Mesothelial cell of epicardium (in vitro differentiated cells): ENCODE results near the gene PAM. TPM values are rescaled to one million over a fixed set of nuclear protein-coding genes. Genes with fewer than 3 reads are reported as not detected.

Experiments used
- DNase-seq, 2 experiments: peaks; one replicate each; pipeline ENCODE4 v3.0.0; 2021; ENCODE audit warnings: low spot score in 2 of 2; ENCODE audit not compliant: unreplicated experiment in 2 of 2
- H3K27ac Mint-ChIP-seq: 2 replicates; pipeline ENCODE4 v1.8.0; 2021; ENCODE audit warnings: mixed read lengths
- H3K27me3 Mint-ChIP-seq: 2 replicates; pipeline ENCODE4 v1.8.0; 2021; ENCODE audit warnings: low read depth, mixed read lengths
- H3K36me3 Mint-ChIP-seq: 2 replicates; pipeline ENCODE4 v1.8.0; 2021; ENCODE audit warnings: mixed read lengths
- H3K4me1 Mint-ChIP-seq: 2 replicates; pipeline ENCODE4 v1.8.0; 2021; ENCODE audit warnings: mixed read lengths
- H3K4me3 Mint-ChIP-seq: 2 replicates; pipeline ENCODE4 v1.8.0; 2021; ENCODE audit warnings: mild to moderate bottlenecking, moderate library complexity, mixed read lengths
- H3K9me3 Mint-ChIP-seq: 2 replicates; pipeline ENCODE4 v1.8.0; 2021; ENCODE audit warnings: mixed read lengths
- CTCF ChIP-seq: fragments of 200-600 bp; sonication (generic); IDR thresholded peaks from one replicate; pipeline ENCODE4 v1.5.0; 2021; ENCODE audit warnings: antibody characterized with exemption; ENCODE audit not compliant: unreplicated experiment
- total RNA-seq: library from RNA; stranded (reverse); gene quantifications from 3 replicates; pipeline ENCODE4 v1.2.1, GENCODE V29; 2021

PAM gene
- total RNA-seq, result 76.1 to 94.3 TPM (median 89.0 TPM) in 3 replicates

DNA sequence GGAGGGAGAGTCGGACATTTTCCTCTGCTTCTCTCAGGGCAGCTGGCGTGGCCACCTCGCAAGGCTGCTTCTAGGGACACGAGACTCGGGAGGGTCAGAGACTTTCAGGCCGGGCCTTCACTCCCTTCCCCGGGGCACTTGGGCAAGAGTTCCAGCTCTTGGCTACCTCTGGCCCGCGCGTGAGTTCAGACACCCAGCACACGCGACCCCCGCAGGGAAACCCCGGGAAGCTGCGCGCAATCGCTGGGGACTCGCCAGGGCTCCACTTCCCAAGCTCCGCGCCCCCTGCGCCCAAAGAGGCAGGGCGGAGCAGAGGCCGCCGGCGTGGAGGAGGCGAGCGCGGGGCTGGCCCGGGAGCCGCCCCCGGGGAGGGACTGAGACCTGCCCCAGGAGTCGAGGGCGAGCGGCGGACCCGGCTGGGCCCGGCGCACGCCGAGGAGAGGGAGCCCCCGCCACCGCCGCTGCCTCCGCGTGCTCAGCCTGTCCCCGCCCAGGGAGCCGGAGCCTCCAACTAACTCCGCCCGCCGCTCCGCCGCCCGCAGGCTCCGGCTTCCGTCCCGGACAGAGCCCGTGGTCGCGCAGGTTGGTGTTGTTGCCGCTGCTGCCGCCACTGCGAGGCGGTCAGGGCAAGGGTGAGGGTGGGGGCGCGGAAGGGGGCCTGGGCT lies at the start of gene PAM:
Gene PAM (plus strand): TSS at position 539 of the 665 bp plus-strand sequence. CDS start 110,891 bp downstream, outside the sequence.
- Mint-ChIP-seq H3K4me3 (peak within 1 kb of the TSS; percentile 91), H3K9me3 (no peaks in the 10 kb centered on the region), H3K36me3 (no peaks in the 10 kb centered on the region), H3K27ac (peak within 1 kb of the TSS; percentile 93), H3K4me1 (peaks cover 28% of the 10 kb centered on the region), H3K27me3 (peaks cover 18% of the 10 kb centered on the region)
- DNase-seq, result peak; percentile 64 to 81
- no peak for TF ChIP-seq CTCF

DNA sequence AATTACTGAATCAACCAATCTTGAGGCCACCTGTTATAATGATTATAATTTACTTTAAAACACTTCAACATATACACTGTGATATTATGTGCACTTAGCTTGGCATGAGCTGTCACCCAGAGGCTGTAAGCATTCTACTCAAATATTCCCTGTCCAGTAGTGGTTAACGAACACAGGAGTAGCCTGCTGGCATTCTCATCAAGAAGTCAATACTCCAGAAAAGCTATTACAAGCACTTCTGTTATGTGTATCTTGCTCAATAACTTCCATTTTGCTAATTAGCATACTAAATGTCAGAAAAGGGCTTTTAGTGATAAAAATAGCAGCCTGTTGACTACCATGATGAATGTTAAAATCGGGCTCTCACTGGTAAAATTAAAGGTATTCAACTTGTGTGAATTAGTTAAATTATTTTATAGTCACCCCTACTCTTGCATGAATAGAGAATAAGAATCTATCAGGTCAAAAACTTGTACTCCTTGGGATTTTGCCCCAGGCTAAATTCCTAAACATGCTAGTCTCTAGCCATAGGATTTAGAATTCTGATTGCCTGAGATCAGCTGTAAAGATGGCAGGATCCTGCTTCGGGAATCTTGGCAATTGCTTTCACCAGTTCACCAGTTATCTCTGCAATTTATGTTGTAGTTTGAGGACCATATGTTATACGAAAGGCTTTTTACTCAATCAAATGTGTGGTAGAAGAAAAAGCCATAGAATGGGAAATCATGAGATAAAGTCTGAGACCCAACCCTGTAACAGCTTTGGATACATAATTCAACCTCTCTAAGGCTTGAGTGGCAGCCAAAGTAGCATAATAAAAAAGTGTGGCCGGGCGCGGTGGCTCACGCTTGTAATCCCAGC lies 43.4 kb upstream of the PAM start:
- H3K4me1 Mint-ChIP-seq, result peaks cover 1% of the 10 kb centered on the region
- DNase-seq, result no peak
- no peak overlapping the region for H3K4me3 Mint-ChIP-seq
- TF ChIP-seq CTCF, result no peak
- peaks cover 11% of the 10 kb centered on the region for H3K9me3 Mint-ChIP-seq
- no peaks in the 10 kb centered on the region for H3K36me3 Mint-ChIP-seq
- no peak overlapping the region for H3K27ac Mint-ChIP-seq
- H3K27me3 Mint-ChIP-seq, result no peaks in the 10 kb centered on the region

DNA sequence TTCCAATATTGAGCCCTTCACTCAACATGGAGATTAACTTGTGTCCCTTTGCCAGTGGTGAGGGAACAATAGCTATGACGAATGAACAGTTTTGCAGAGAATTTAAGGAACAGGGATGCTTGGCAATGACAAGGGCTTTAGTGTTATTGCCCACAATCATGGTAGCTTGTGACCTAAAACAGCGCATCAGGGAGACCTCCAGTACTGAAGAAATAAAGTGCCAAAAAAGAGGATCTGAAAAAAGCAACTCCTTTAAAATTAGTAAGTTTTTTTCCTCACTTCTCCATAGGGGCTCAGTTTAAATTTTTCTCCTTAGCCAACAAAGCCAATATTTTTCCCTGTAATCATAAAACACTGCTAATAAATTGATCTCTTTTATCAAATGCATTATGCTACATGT lies 41.8 kb upstream of the PAM start:
- Mint-ChIP-seq H3K4me1 (peaks cover 3% of the 10 kb centered on the region), H3K4me3 (no peak overlapping the region), H3K27me3 (no peaks in the 10 kb centered on the region), H3K9me3 (peaks cover 11% of the 10 kb centered on the region), H3K27ac (no peak overlapping the region), H3K36me3 (no peaks in the 10 kb centered on the region)
- TF ChIP-seq CTCF, result no peak
- DNase-seq, result no peak

GRCh38 chr5:102713682-102714231 lies 41.3 kb upstream of the PAM start:
- Mint-ChIP-seq H3K27ac (no peak overlapping the region), H3K9me3 (peaks cover 9% of the 10 kb centered on the region), H3K36me3 (no peaks in the 10 kb centered on the region), H3K4me1 (peaks cover 5% of the 10 kb centered on the region), H3K4me3 (no peak overlapping the region), H3K27me3 (no peaks in the 10 kb centered on the region)
- no peak for DNase-seq
- TF ChIP-seq CTCF, result no peak

DNA sequence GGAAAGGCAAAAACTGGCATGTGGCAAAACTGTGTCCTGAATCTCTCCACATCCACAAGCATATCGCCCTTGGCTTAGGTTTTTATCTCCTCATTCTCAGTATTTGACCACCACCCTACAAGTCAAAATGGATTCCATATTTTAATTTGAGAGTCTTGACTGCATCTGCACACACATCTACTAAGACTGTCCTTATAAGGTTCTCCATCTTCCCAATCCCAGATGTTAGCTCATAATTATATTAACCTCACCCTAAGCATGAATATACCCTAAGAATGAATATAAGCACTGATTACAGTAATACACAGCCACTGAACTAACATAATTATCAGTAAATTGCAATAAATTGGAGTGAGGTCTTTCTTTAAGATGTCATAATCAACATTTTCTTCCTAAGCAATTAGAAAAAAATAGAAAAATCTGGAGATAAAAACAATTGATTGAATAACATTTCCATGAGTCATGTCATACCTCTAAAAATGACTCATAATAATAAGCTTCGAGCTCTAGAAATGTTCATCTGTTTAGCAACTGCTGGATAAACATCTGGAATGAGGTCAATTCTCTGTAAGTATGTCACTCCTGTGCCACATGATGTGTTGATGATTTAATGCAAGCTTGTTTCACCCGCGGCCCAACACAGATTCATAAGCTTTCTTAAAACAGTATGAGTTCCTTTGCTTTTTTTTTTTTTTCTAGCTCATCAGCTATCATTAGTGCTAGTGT lies 39.9 kb upstream of the PAM start:
- TF ChIP-seq CTCF, result no peak
- no peak for DNase-seq
- H3K4me1 Mint-ChIP-seq, result peaks cover 5% of the 10 kb centered on the region
- peaks cover 5% of the 10 kb centered on the region for H3K9me3 Mint-ChIP-seq
- H3K27me3 Mint-ChIP-seq, result no peaks in the 10 kb centered on the region
- no peak overlapping the region for H3K27ac Mint-ChIP-seq
- no peaks in the 10 kb centered on the region for H3K36me3 Mint-ChIP-seq
- no peak overlapping the region for H3K4me3 Mint-ChIP-seq
